GM23338 (cell line): ENCODE data around the gene QKI. TPM values are rescaled to one million over a fixed set of nuclear protein-coding genes. Genes with fewer than 3 reads are reported as not detected.

Experiments used
- ATAC-seq: fragments of 200-7000 bp; cut with Tn5 transposase; 3 replicates; pipeline ENCODE4 v1.9.1; 2020
- DNase-seq: peaks from one replicate; pipeline ENCODE4 v3.0.0-alpha.2; 2015; ENCODE audit warnings: low spot score
- H2AFZ ChIP-seq: fragments of 200-600 bp; sonication (generic); 2 replicates; pipeline ENCODE4 v1.8.0; 2016; ENCODE audit warnings: antibody characterized with exemption, mild to moderate bottlenecking, moderate library complexity
- H3F3A ChIP-seq: fragments of 200-600 bp; sonication (generic); replicated peaks from 2 replicates; pipeline ENCODE4 v1.8.0; 2017; ENCODE audit warnings: antibody characterized with exemption, mixed run types, low read depth
- H3K27ac ChIP-seq: fragments of 200-600 bp; sonication (generic); 2 replicates; pipeline ENCODE4 v1.6.1; 2016; ENCODE audit warnings: low read depth
- H3K27me3 ChIP-seq: fragments of 200-600 bp; sonication (generic); 2 replicates; pipeline ENCODE4 v1.8.0; 2016; ENCODE audit warnings: mild to moderate bottlenecking, mixed run types, moderate library complexity; ENCODE audit not compliant: insufficient read depth
- H3K36me3 ChIP-seq: fragments of 200-600 bp; sonication (generic); 2 replicates; pipeline ENCODE4 v1.8.0; 2016; ENCODE audit warnings: mild to moderate bottlenecking; ENCODE audit not compliant: insufficient read depth
- H3K4me1 ChIP-seq: fragments of 200-600 bp; sonication (generic); 2 replicates; pipeline ENCODE4 v1.8.0; 2016; ENCODE audit warnings: mild to moderate bottlenecking, moderate library complexity; ENCODE audit not compliant: insufficient read depth
- H3K4me2 ChIP-seq: fragments of 200-600 bp; sonication (generic); 2 replicates; pipeline ENCODE4 v1.7.1; 2017; ENCODE audit warnings: mixed run types
- H3K4me3 ChIP-seq: fragments of 200-600 bp; sonication (generic); 2 replicates; pipeline ENCODE4 v1.6.1; 2016; ENCODE audit warnings: mixed run types
- H3K79me2 ChIP-seq: fragments of 200-600 bp; sonication (generic); replicated peaks from 2 replicates; pipeline ENCODE4 v1.8.0; 2017; ENCODE audit warnings: mild to moderate bottlenecking; ENCODE audit not compliant: insufficient read depth
- H3K9me2 ChIP-seq: fragments of 200-600 bp; sonication (generic); 2 replicates; pipeline ENCODE4 v1.8.0; 2017; ENCODE audit not compliant: insufficient read depth
- H4K20me1 ChIP-seq: fragments of 200-600 bp; sonication (generic); replicated peaks from 2 replicates; pipeline ENCODE4 v1.8.0; 2017; ENCODE audit warnings: mild to moderate bottlenecking; ENCODE audit not compliant: insufficient read depth
- H3K27ac Mint-ChIP-seq: 2 replicates; pipeline ENCODE4 v1.8.0; 2020; ENCODE audit warnings: inconsistent platforms, mild to moderate bottlenecking, moderate library complexity, mixed read lengths
- H3K27me3 Mint-ChIP-seq: 3 replicates; pipeline ENCODE4 v1.8.0; 2022; ENCODE audit warnings: low read depth, mild to moderate bottlenecking, moderate library complexity, mixed read lengths, inconsistent platforms; ENCODE audit not compliant: insufficient read depth, poor library complexity
- H3K36me3 Mint-ChIP-seq: 3 replicates; pipeline ENCODE4 v1.8.0; 2021; ENCODE audit warnings: low read depth, mild to moderate bottlenecking, inconsistent platforms, moderate library complexity, mixed read lengths
- H3K4me1 Mint-ChIP-seq: 3 replicates; pipeline ENCODE4 v1.8.0; 2020; ENCODE audit warnings: mild to moderate bottlenecking, inconsistent platforms, mixed read lengths
- H3K4me3 Mint-ChIP-seq: 3 replicates; pipeline ENCODE4 v1.8.0; 2021; ENCODE audit warnings: moderate library complexity, mild to moderate bottlenecking, inconsistent platforms, mixed read lengths
- H3K9me3 Mint-ChIP-seq: 3 replicates; pipeline ENCODE4 v1.8.0; 2020; ENCODE audit warnings: moderate library complexity, mild to moderate bottlenecking, inconsistent platforms, mixed read lengths
- CREB1 ChIP-seq: fragments of 250-450 bp; sonication (Bioruptor Pico); IDR thresholded peaks from 2 replicates; pipeline ENCODE4 v1.5.0; 2020; ENCODE audit warnings: low read depth, mild to moderate bottlenecking, moderate library complexity
- CTCF ChIP-seq, 2 experiments: fragments of 200-600 bp in 1 of 2; sonication (generic) in 1 of 2; conservative IDR thresholded peaks; 2 replicates each; pipeline versions ENCODE4 v1.5.1 to v1.6.1; 2016 to 2017; ENCODE audit warnings: antibody characterized with exemption in 2 of 2, low read depth in 2 of 2, mild to moderate bottlenecking in 2 of 2, moderate library complexity in 1 of 2
- EZH2 ChIP-seq: fragments of 200-600 bp; sonication (generic); IDR thresholded peaks from one replicate; pipeline ENCODE4 v1.8.0; 2017; ENCODE audit warnings: antibody characterized with exemption, mild to moderate bottlenecking, low read depth; ENCODE audit not compliant: unreplicated experiment
- EZH2phosphoT487 ChIP-seq: fragments of 200-600 bp; sonication (generic); IDR thresholded peaks from one replicate; pipeline ENCODE4 v1.8.1; 2018; ENCODE audit warnings: antibody characterized with exemption; ENCODE audit not compliant: unreplicated experiment
- JUNB ChIP-seq: IDR thresholded peaks from one replicate; pipeline ENCODE4 v1.6.1; 2016; ENCODE audit warnings: antibody characterized with exemption; ENCODE audit not compliant: unreplicated experiment
- NANOG ChIP-seq: IDR thresholded peaks from 2 replicates; pipeline ENCODE4 v1.6.1; 2016; ENCODE audit warnings: antibody characterized with exemption, borderline replicate concordance
- POLR2AphosphoS5 ChIP-seq: IDR thresholded peaks from 2 replicates; pipeline ENCODE4 v1.6.1; 2016; ENCODE audit warnings: antibody characterized with exemption, low read depth
- REST ChIP-seq: IDR thresholded peaks from one replicate; pipeline ENCODE4 v1.6.1; 2018; ENCODE audit warnings: antibody characterized with exemption; ENCODE audit not compliant: unreplicated experiment
- STAT1 ChIP-seq: IDR thresholded peaks from one replicate; pipeline ENCODE4 v1.6.1; 2016; ENCODE audit warnings: antibody characterized with exemption; ENCODE audit not compliant: unreplicated experiment
- ZNF114 ChIP-seq: fragments of 250-450 bp; sonication (Bioruptor Pico); IDR thresholded peaks from 2 replicates; pipeline ENCODE4 v1.5.0; 2020; ENCODE audit warnings: mild to moderate bottlenecking, moderate library complexity
- ZNF331 ChIP-seq: fragments of 250-450 bp; sonication (Bioruptor Pico); IDR thresholded peaks from 2 replicates; pipeline ENCODE4 v1.5.0; 2020; ENCODE audit warnings: low read depth, mild to moderate bottlenecking, moderate library complexity
- ZNF462 ChIP-seq: fragments of 250-450 bp; sonication (Bioruptor Pico); IDR thresholded peaks from 2 replicates; pipeline ENCODE4 v1.5.0; 2020; ENCODE audit warnings: mild to moderate bottlenecking, moderate library complexity
- polyA plus RNA-seq: library from polyadenylated mRNA; unstranded; fragments of >200 nt; fragmentation: Nextera tagmentation; extraction: Ambion mirVana; gene quantifications from 2 replicates; pipeline ENCODE4 v1.2.1, GENCODE V29; 2016
- total RNA-seq: library from RNA; depleted of rRNA; stranded (reverse); fragments of >200 nt; shearing (Covaris generic); gene quantifications from 2 replicates; pipeline ENCODE4 v1.2.3, GENCODE V29; 2014

The QKI gene
- total and polyA plus RNA-seq, 2 experiments from 2014 or later: 60.8 to 159 TPM

GRCh38 chr6:163463180-163463579 is 48.7 kb downstream of the QKI start:
- Histone ChIP-seq H3K9me2 (no peaks in the 10 kb centered on the region), H2AFZ (no peak overlapping the region), H4K20me1 (peaks cover 10% of the 10 kb centered on the region), H3K27ac (no peak overlapping the region), H3K4me1 (peaks cover 12% of the 10 kb centered on the region), H3K4me2 (no peak overlapping the region), H3K79me2 (peaks cover 100% of the 10 kb centered on the region), H3K27me3 (no peaks in the 10 kb centered on the region), H3K36me3 (no peaks in the 10 kb centered on the region), H3K4me3 (no peak overlapping the region), H3F3A (no peaks in the 10 kb centered on the region)
- ATAC-seq (no peak), DNase-seq (no peak)
- peaks cover 21% of the 10 kb centered on the region for H3K4me1 Mint-ChIP-seq
- peaks cover 2% of the 10 kb centered on the region for H3K27me3 Mint-ChIP-seq
- no peak overlapping the region for H3K27ac Mint-ChIP-seq
- TF ChIP-seq ZNF462 (CRISPR knock-in tag) (no peak), ZNF331 (CRISPR knock-in tag) (no peak), NANOG (no peak), CTCF (conservative IDR thresholded peaks at IDR 0.05; ENCODE audit: low read depth in 2 of 2) (no peak), ZNF114 (CRISPR knock-in tag) (no peak), EZH2phosphoT487 (no peak), POLR2AphosphoS5 (no peak), STAT1 (no peak), REST (no peak), EZH2 (no peak), CREB1 (CRISPR knock-in tag) (no peak), JUNB (no peak)
- H3K4me3 Mint-ChIP-seq: no peak overlapping the region
- H3K9me3 Mint-ChIP-seq: no peaks in the 10 kb centered on the region
- H3K36me3 Mint-ChIP-seq: peaks cover 2% of the 10 kb centered on the region; the same call in 2 of the 3 replicates
